Gastrocnemius medialis (tissue), 4 donors: Measurements from ENCODE around the gene BDH2. TPM values are rescaled to one million over a fixed set of nuclear protein-coding genes. Genes with fewer than 3 reads are reported as not detected.

ENCODE experiments used
- ATAC-seq, 2 donors: fragments of 150-250 bp; one replicate each; pipeline ENCODE4 v1.9.1; 2016
- DNase-seq, 2 donors: peaks; one replicate each; pipeline ENCODE4 v3.0.0-alpha.2; 2019
- H3K27ac ChIP-seq, 4 donors: fragments of 200-600 bp; sonication (generic); 1 replicate in 1 of 4; 2 replicates in 3 of 4; pipeline ENCODE4 v1.5.1; 2016 to 2018; ENCODE audit warnings: mild to moderate bottlenecking in 2 of 4, moderate library complexity in 1 of 4
- H3K27me3 ChIP-seq, 3 donors: fragments of 200-600 bp; sonication (generic) in 2 of 3; 1 replicate in 1 of 3; 2 replicates in 2 of 3; pipeline versions ENCODE4 v1.5.1 to v1.6.0; 2016 to 2019; ENCODE audit warnings: mild to moderate bottlenecking in 1 of 3, moderate library complexity in 1 of 3
- H3K36me3 ChIP-seq, 2 donors: fragments of 200-600 bp; sonication (generic) in 1 of 2; one replicate each; pipeline ENCODE4 v1.5.1; 2017 to 2018
- H3K4me1 ChIP-seq, 2 donors: fragments of 200-600 bp; sonication (generic) in 1 of 2; one replicate each; pipeline ENCODE4 v1.5.1; 2016 to 2017; ENCODE audit warnings: mild to moderate bottlenecking in 2 of 2
- H3K4me3 ChIP-seq, 4 donors: fragments of 200-600 bp; sonication (generic) in 3 of 4; 1 replicate in 1 of 4; 2 replicates in 3 of 4; pipeline ENCODE4 v1.5.1; 2016 to 2019; ENCODE audit warnings: mild to moderate bottlenecking in 2 of 4
- H3K9me3 ChIP-seq, 3 donors: fragments of 200-600 bp; sonication (generic) in 2 of 3; 1 replicate in 1 of 3; 2 replicates in 2 of 3; pipeline ENCODE4 v1.5.1; 2016 to 2019
- CTCF ChIP-seq, 5 experiments: fragments of 450-650 bp in 3 of 5; fragments of 200-600 bp in 2 of 5; sonication (generic) in 2 of 5; IDR thresholded peaks in 4 of 5; conservative IDR thresholded peaks in 1 of 5; 1 replicate in 4 of 5; 2 replicates in 1 of 5; pipeline ENCODE4 v1.5.1; 2016 to 2019; ENCODE audit warnings: antibody characterized with exemption in 5 of 5, mild to moderate bottlenecking in 3 of 5, moderate library complexity in 3 of 5
- POLR2A ChIP-seq, 2 donors: fragments of 450-650 bp; IDR thresholded peaks; one replicate each; pipeline ENCODE4 v1.6.1; 2017; ENCODE audit warnings: antibody characterized with exemption in 2 of 2, mild to moderate bottlenecking in 2 of 2, moderate library complexity in 2 of 2
- in situ Hi-C, 4 donors: fragments of 200-750 bp; cut with MboI; loops; one replicate each; pipeline versions ENCODE4 v1.15.0 to v1.8.0; 2017; ENCODE audit warnings: low sequenced_read_pairs in 4 of 4
- intact Hi-C: fragments of 100-400 bp; cut with DNase I; formaldehyde crosslinking; loops from one replicate; pipeline ENCODE4 v1.15.1; 2023; ENCODE audit warnings: low total_unique reads
- total RNA-seq, 4 donors: library from RNA; depleted of rRNA; stranded (reverse); fragments of >200 nt; gene quantifications; one replicate each; pipeline versions ENCODE4 v1.1.0 to v1.2.3, GENCODE V29; 2016

Gene BDH2
- total RNA-seq, 4 donors from 2014 or later: 11.6 to 40.3 (median 18.5) TPM

GRCh38 chr4:103108542-103108941 is 8.9 kb upstream of the BDH2 start:
- in situ Hi-C loops (loop anchor here in 2 of 4 donors (10.0 kb wide), 1 partner anchor 484 kb away; no protein-coding TSS in a partner anchor), intact Hi-C loops (no loop called here)
- no peaks in the 10 kb centered on the region for H3K27me3 ChIP-seq
- no peak for ATAC-seq
- DNase-seq: no peak
- no peaks in the 10 kb centered on the region for H3K36me3 ChIP-seq
- TF ChIP-seq POLR2A (IDR thresholded peaks at IDR 0.05): no peak
- no peak for TF ChIP-seq CTCF (IDR thresholded peaks at IDR 0.05 in 4 of 5, conservative IDR thresholded peaks at IDR 0.05 in 1 of 5)
- no peaks in the 10 kb centered on the region for H3K9me3 ChIP-seq
- no peak overlapping the region for H3K4me3 ChIP-seq
- no peaks in the 10 kb centered on the region for H3K4me1 ChIP-seq
- H3K27ac ChIP-seq: no peak overlapping the region

- no peak for ATAC-seq
- H3K27me3 ChIP-seq: no peaks in the 10 kb centered on the region
- DNase-seq: no peak
- no peaks in the 10 kb centered on the region for H3K36me3 ChIP-seq
- H3K27ac ChIP-seq: no peak overlapping the region
- H3K4me1 ChIP-seq: no peaks in the 10 kb centered on the region
- intact Hi-C loops: no loop called here
- H3K9me3 ChIP-seq: no peaks in the 10 kb centered on the region
- TF ChIP-seq POLR2A (IDR thresholded peaks at IDR 0.05): no peak
- TF ChIP-seq CTCF (IDR thresholded peaks at IDR 0.05 in 4 of 5, conservative IDR thresholded peaks at IDR 0.05 in 1 of 5): no peak
- in situ Hi-C loops: loop anchor here in 2 of 4 donors (10.0 kb wide), 1 partner anchor 481 kb away; no protein-coding TSS in a partner anchor
- H3K4me3 ChIP-seq: no peak overlapping the region
These were observed 6.1 kb upstream of the BDH2 start for GRCh38 chr4:103105558-103106356.

- no peak for TF ChIP-seq POLR2A (IDR thresholded peaks at IDR 0.05)
- TF ChIP-seq CTCF (IDR thresholded peaks at IDR 0.05 in 4 of 5, conservative IDR thresholded peaks at IDR 0.05 in 1 of 5): no peak
- ATAC-seq: no peak
- Histone ChIP-seq H3K9me3 (no peaks in the 10 kb centered on the region), H3K4me3 (no peak overlapping the region), H3K36me3 (no peaks in the 10 kb centered on the region), H3K4me1 (no peaks in the 10 kb centered on the region), H3K27me3 (no peaks in the 10 kb centered on the region), H3K27ac (no peak overlapping the region)
- no peak for DNase-seq
- in situ Hi-C loops (loop anchor here in 2 of 4 donors (10.0 kb wide), 1 partner anchor 480 kb away; no protein-coding TSS in a partner anchor), intact Hi-C loops (no loop called here)
These were observed 5.3 kb upstream of the BDH2 start for GRCh38 chr4:103104886-103105285.

GRCh38 chr4:103100691-103101090 is 1.1 kb upstream of the BDH2 start:
- Histone ChIP-seq H3K4me3 (no peak overlapping the region), H3K4me1 (peaks cover 12 to 16% of the 10 kb centered on the region in 2 donors), H3K36me3 (no peaks in the 10 kb centered on the region), H3K27me3 (no peaks in the 10 kb centered on the region), H3K9me3 (no peaks in the 10 kb centered on the region), H3K27ac (no peak overlapping the region)
- in situ Hi-C loops: loop anchor here in 2 of 4 donors (10.0 kb wide), 1 partner anchor 476 kb away; no protein-coding TSS in a partner anchor
- intact Hi-C loops: no loop called here
- ATAC-seq (no peak), DNase-seq (no peak)
- TF ChIP-seq CTCF (IDR thresholded peaks at IDR 0.05 in 4 of 5, conservative IDR thresholded peaks at IDR 0.05 in 1 of 5) (no peak), POLR2A (IDR thresholded peaks at IDR 0.05) (no peak)
